RWPE2 (cell line): ENCODE results near the gene ARFGEF3.

Experiments used
- ATAC-seq: fragments of 200-7000 bp; cut with Tn5 transposase; 3 replicates; pipeline ENCODE4 v1.9.1; 2021; ENCODE audit warnings: low read depth
- DNase-seq: peaks from one replicate; pipeline ENCODE4 v3.0.0-alpha.2; 2020; ENCODE audit warnings: low spot score
- H3K27ac ChIP-seq: fragments of 450-650 bp; 2 replicates; pipeline ENCODE4 v1.5.1; 2017; ENCODE audit warnings: mild to moderate bottlenecking; ENCODE audit not compliant: poor library complexity, severe bottlenecking
- H3K27me3 ChIP-seq: fragments of 250-450 bp; sonication (Bioruptor Pico); 2 replicates; pipeline ENCODE4 v1.5.1; 2021; ENCODE audit warnings: mild to moderate bottlenecking, moderate library complexity; ENCODE audit not compliant: insufficient read depth, poor library complexity, severe bottlenecking
- H3K36me3 ChIP-seq: fragments of 250-450 bp; sonication (Bioruptor Pico); 2 replicates; pipeline ENCODE4 v1.5.1; 2020; ENCODE audit warnings: low read depth, mild to moderate bottlenecking, moderate library complexity
- H3K4me1 ChIP-seq: fragments of 250-450 bp; sonication (Bioruptor Pico); 2 replicates; pipeline ENCODE4 v1.5.1; 2021; ENCODE audit warnings: mild to moderate bottlenecking, moderate library complexity; ENCODE audit not compliant: insufficient read depth, poor library complexity, severe bottlenecking
- H3K4me3 ChIP-seq: fragments of 250-450 bp; sonication (Bioruptor Pico); 2 replicates; pipeline ENCODE4 v1.5.1; 2021; ENCODE audit warnings: mild to moderate bottlenecking, moderate library complexity; ENCODE audit not compliant: severe bottlenecking
- H3K9me3 ChIP-seq: fragments of 250-450 bp; sonication (Bioruptor Pico); 2 replicates; pipeline ENCODE4 v1.5.1; 2021; ENCODE audit warnings: mild to moderate bottlenecking, moderate library complexity; ENCODE audit not compliant: severe bottlenecking
- TF ChIP-seq, protein P1 (sequence below): fragments of 450-650 bp; IDR thresholded peaks from one replicate; pipeline ENCODE4 v1.5.1; 2017; ENCODE audit warnings: mild to moderate bottlenecking, moderate library complexity; ENCODE audit not compliant: poor library complexity, severe bottlenecking

ARFGEF3 gene

DNA sequence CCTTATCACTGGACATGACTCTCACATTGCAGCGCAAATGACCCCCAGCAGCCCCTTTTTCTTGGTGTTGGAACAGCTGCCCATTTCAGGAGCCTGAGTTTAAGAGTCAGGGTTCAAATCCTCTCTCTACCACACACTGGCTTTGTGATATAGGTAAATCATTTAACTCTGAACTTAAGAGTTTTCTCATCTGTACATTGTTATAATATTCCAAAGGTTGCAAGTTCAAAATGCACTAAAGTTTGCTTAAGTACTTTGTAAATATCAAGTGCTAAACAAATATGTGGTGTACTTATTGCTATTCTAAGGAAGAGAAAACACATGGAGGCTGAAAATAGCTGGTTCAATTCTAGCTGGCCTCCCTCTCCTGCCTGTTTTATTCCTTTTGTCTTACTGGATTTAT lies 95.9 kb downstream of the ARFGEF3 start:
- DNase-seq: no peak
- TF ChIP-seq, protein P1, sequence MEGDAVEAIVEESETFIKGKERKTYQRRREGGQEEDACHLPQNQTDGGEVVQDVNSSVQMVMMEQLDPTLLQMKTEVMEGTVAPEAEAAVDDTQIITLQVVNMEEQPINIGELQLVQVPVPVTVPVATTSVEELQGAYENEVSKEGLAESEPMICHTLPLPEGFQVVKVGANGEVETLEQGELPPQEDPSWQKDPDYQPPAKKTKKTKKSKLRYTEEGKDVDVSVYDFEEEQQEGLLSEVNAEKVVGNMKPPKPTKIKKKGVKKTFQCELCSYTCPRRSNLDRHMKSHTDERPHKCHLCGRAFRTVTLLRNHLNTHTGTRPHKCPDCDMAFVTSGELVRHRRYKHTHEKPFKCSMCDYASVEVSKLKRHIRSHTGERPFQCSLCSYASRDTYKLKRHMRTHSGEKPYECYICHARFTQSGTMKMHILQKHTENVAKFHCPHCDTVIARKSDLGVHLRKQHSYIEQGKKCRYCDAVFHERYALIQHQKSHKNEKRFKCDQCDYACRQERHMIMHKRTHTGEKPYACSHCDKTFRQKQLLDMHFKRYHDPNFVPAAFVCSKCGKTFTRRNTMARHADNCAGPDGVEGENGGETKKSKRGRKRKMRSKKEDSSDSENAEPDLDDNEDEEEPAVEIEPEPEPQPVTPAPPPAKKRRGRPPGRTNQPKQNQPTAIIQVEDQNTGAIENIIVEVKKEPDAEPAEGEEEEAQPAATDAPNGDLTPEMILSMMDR: no peak
- no peak for ATAC-seq
- no peaks in the 10 kb centered on the region for H3K4me1 ChIP-seq
- no peaks in the 10 kb centered on the region for H3K9me3 ChIP-seq
- no peaks in the 10 kb centered on the region for H3K36me3 ChIP-seq
- no peak overlapping the region for H3K27ac ChIP-seq
- no peak overlapping the region for H3K4me3 ChIP-seq
- H3K27me3 ChIP-seq: no peaks in the 10 kb centered on the region

DNA sequence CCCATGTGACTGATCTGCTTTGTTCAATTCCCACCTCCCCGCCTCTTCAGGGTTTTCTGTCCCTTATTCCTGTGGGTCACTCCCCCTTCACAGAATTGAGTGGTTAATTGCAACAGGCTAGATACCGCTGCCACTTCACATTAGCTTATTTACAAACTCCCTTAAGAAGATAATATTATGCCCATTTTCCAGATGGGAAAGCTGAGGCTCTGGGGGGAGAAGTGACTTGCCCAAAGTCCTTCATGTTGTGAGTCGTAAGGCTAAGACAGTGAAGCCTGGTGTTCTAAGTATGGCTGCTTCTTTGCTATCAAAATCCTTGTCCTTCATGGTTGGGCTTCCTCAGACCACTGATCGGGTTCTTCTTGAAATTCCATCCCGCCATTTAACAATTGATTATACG lies 96.5 kb downstream of the ARFGEF3 start:
- no peaks in the 10 kb centered on the region for H3K36me3 ChIP-seq
- H3K27me3 ChIP-seq: no peaks in the 10 kb centered on the region
- TF ChIP-seq, protein P1: no peak
- ATAC-seq (no peak), DNase-seq (no peak)
- no peak overlapping the region for H3K4me3 ChIP-seq
- H3K4me1 ChIP-seq: no peaks in the 10 kb centered on the region
- no peak overlapping the region for H3K27ac ChIP-seq
- H3K9me3 ChIP-seq: no peaks in the 10 kb centered on the region

DNA sequence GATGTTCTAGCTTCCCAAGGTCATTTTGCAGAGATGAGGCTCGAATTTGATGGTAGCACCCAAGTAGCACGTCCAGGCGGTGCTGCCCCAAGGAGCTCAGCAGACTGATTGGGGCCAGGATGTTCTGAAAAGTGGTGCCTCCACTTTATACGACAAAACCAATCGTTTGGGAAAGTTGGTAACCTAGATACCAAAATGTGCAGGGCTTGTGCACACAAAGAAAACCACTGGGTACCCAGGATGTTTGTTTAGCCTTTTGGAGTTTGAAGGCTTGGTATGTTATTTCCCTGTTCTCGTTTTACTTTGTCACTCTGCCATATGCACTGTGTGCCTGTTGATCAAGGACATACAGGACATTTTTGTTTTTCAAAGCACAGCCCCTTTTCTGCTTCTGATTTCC lies 97.3 kb downstream of the ARFGEF3 start:
- Histone ChIP-seq H3K27me3 (no peaks in the 10 kb centered on the region), H3K36me3 (no peaks in the 10 kb centered on the region), H3K9me3 (no peaks in the 10 kb centered on the region), H3K27ac (no peak overlapping the region), H3K4me3 (no peak overlapping the region), H3K4me1 (no peaks in the 10 kb centered on the region)
- DNase-seq (no peak), ATAC-seq (no peak)
- TF ChIP-seq, protein P1: no peak

DNA sequence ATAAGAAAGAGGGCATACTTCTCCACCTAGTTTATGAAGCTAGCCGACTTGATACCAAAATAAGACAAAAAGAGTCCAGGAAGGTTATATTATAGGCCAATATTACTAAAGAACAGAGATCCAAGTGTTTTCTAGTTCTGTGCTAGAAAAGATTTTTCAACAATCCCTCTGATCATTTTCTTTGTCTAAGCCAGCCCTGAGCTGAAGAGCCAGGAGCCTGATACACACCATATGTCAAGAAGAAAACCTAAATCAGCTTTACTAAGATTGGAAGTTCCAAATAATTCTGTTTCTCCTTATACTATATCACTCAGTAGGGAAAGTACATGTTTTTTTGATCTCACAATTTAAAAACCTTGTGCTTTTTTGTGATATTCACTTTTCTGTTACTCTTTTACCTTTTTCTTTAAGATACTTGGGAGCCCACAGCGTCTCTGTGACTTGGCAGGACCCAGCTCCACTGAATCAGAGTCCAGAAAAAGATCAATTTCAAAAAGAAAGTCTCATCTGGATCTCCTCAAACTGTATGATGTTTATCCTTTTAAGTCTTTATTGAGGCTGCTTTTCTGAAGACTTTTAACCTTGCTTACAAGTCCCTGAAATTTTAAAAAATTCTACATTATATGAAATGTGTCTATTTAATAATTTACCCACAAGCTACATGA lies 99.5 kb downstream of the ARFGEF3 start:
- Histone ChIP-seq H3K36me3 (no peaks in the 10 kb centered on the region), H3K4me1 (no peaks in the 10 kb centered on the region), H3K27ac (no peak overlapping the region), H3K4me3 (no peak overlapping the region), H3K9me3 (no peaks in the 10 kb centered on the region), H3K27me3 (no peaks in the 10 kb centered on the region)
- no peak for ATAC-seq
- TF ChIP-seq, protein P1: no peak
- DNase-seq: no peak

DNA sequence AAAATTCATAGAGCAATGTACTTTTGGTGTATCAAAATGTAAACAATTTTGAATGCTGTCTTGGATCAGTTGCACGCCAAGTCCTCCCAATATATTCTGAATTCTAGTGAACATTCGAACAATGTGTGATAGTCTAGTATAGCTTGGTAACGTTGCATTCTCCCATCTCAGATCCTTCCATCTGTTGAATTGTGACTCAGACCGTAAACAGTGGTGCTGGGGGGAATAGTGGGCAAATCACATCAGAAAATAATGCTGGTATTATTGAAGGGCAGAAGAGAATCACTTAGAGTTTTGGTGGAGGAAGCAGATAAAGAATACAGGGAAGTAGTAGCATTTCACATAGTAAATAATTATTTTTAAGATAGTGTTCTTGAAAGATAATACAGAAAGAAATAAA lies 102.2 kb downstream of the ARFGEF3 start:
- Histone ChIP-seq H3K27ac (no peak overlapping the region), H3K9me3 (no peaks in the 10 kb centered on the region), H3K4me3 (no peak overlapping the region), H3K27me3 (no peaks in the 10 kb centered on the region), H3K4me1 (no peaks in the 10 kb centered on the region), H3K36me3 (no peaks in the 10 kb centered on the region)
- no peak for ATAC-seq
- no peak for DNase-seq
- TF ChIP-seq, protein P1: no peak
